IMR-90 (cell line): ENCODE results near the gene PROCA1. TPM values are rescaled to one million over a fixed set of nuclear protein-coding genes. Genes with fewer than 3 reads are reported as not detected.

ENCODE experiments used
- ATAC-seq: fragments of 200-7000 bp; cut with Tn5 transposase; 2 replicates; pipeline ENCODE4 v1.9.1; 2020; ENCODE audit warnings: low read depth, mild to moderate bottlenecking, moderate library complexity
- BruUV-seq: library from RNA; stranded (reverse); fragments of 400-500 nt; replicated peaks from 2 replicates; lab custom pipeline; 2021; lab: Mats Ljungman, UMichigan
- CTCF ChIA-PET: fragments of 300-600 bp; formaldehyde crosslinking; extraction: SDS; loops from one replicate; lab custom pipeline; 2021; ENCODE audit warnings: antibody characterized with exemption; lab: Yijun Ruan, JAX
- POLR2A ChIA-PET: fragments of 300-600 bp; sonication (Branson Sonifier 250); formaldehyde crosslinking; loops from one replicate; lab custom pipeline; 2022; ENCODE audit warnings: antibody characterized with exemption; ENCODE audit not compliant: unreplicated experiment; lab: Charles Lee
- DNase-seq: peaks from one replicate; pipeline ENCODE4 v3.0.0; 2013
- H2AFZ ChIP-seq: replicated peaks from 2 replicates; pipeline ENCODE3; 2013; ENCODE audit warnings: low read length, mild to moderate bottlenecking; ENCODE audit not compliant: poor library complexity
- H2AK5ac ChIP-seq: 2 replicates; pipeline ENCODE4 v1.6.1; 2013; ENCODE audit warnings: low read depth, low read length, inconsistent platforms
- H2AK9ac ChIP-seq: replicated peaks from 2 replicates; pipeline ENCODE3; 2013; ENCODE audit warnings: mild to moderate bottlenecking, low read depth, low read length, moderate library complexity; ENCODE audit not compliant: poor library complexity
- H2BK120ac ChIP-seq: 2 replicates; pipeline ENCODE4 v1.6.1; 2013; ENCODE audit warnings: low read depth, low read length, inconsistent platforms
- H2BK15ac ChIP-seq: 3 replicates; pipeline ENCODE4 v1.6.1; 2013; ENCODE audit warnings: low read depth, low read length, inconsistent platforms
- H2BK20ac ChIP-seq: 2 replicates; pipeline ENCODE4 v1.6.1; 2013; ENCODE audit warnings: low read depth, mild to moderate bottlenecking, inconsistent platforms, low read length, moderate library complexity
- H2BK5ac ChIP-seq: 2 replicates; pipeline ENCODE4 v1.6.1; 2013; ENCODE audit warnings: mild to moderate bottlenecking, low read depth, low read length, inconsistent platforms; ENCODE audit not compliant: poor library complexity, severe bottlenecking
- H3K14ac ChIP-seq: replicated peaks from 2 replicates; pipeline ENCODE4 v1.6.1; 2013; ENCODE audit warnings: low read depth, low read length, inconsistent platforms
- H3K18ac ChIP-seq: 2 replicates; pipeline ENCODE4 v1.6.1; 2013; ENCODE audit warnings: low read depth, low read length, control low read depth
- H3K23ac ChIP-seq: 2 replicates; pipeline ENCODE4 v1.6.1; 2013; ENCODE audit warnings: low read depth, low read length, inconsistent platforms
- H3K27ac ChIP-seq: 2 replicates; pipeline ENCODE4 v1.5.1; 2013; ENCODE audit warnings: mild to moderate bottlenecking, control low read depth, low read length; ENCODE audit not compliant: insufficient read depth
- H3K27me3 ChIP-seq: 2 replicates; pipeline ENCODE4 v1.6.1; 2013; ENCODE audit warnings: low read length; ENCODE audit not compliant: control insufficient read depth, insufficient read depth
- H3K36me3 ChIP-seq: 2 replicates; pipeline ENCODE4 v1.6.1; 2013; ENCODE audit warnings: low read length, mixed read lengths; ENCODE audit not compliant: control insufficient read depth, insufficient read depth
- H3K4ac ChIP-seq: 2 replicates; pipeline ENCODE4 v1.6.1; 2013; ENCODE audit warnings: low read depth, low read length, inconsistent platforms
- H3K4me1 ChIP-seq: 2 replicates; pipeline ENCODE4 v1.6.1; 2013; ENCODE audit warnings: low read length, mixed read lengths; ENCODE audit not compliant: control insufficient read depth, insufficient read depth
- H3K4me2 ChIP-seq: 2 replicates; pipeline ENCODE4 v1.6.1; 2013; ENCODE audit warnings: low read depth, mild to moderate bottlenecking, control low read depth, low read length, moderate library complexity
- H3K4me3 ChIP-seq: 2 replicates; pipeline ENCODE4 v1.5.1; 2013; ENCODE audit warnings: low read depth, mild to moderate bottlenecking, control low read depth, low read length, moderate library complexity; ENCODE audit not compliant: insufficient read depth
- H3K56ac ChIP-seq: 2 replicates; pipeline ENCODE4 v1.6.1; 2013; ENCODE audit warnings: low read length, inconsistent platforms; ENCODE audit not compliant: insufficient read depth; ENCODE audit errors: extremely low read depth
- H3K79me1 ChIP-seq, 2 experiments: 2 replicates each; pipeline ENCODE4 v1.6.1; 2013; ENCODE audit warnings: low read length in 2 of 2, inconsistent platforms in 1 of 2, low read depth in 1 of 2
- H3K9ac ChIP-seq: 2 replicates; pipeline ENCODE4 v1.6.1; 2013; ENCODE audit warnings: low read depth, low read length, control low read depth
- H3K9me1 ChIP-seq: 2 replicates; pipeline ENCODE4 v1.6.1; 2013; ENCODE audit warnings: low read length, inconsistent platforms; ENCODE audit not compliant: insufficient read depth
- H3K9me3 ChIP-seq: 2 replicates; pipeline ENCODE4 v1.6.1; 2013; ENCODE audit warnings: low read length; ENCODE audit not compliant: control insufficient read depth, insufficient read depth
- H4K20me1 ChIP-seq: 2 replicates; pipeline ENCODE4 v1.6.1; 2013; ENCODE audit warnings: low read length, inconsistent platforms; ENCODE audit not compliant: insufficient read depth
- H4K5ac ChIP-seq: 2 replicates; pipeline ENCODE4 v1.6.1; 2013; ENCODE audit warnings: mild to moderate bottlenecking, low read depth, low read length, control low read depth
- H4K8ac ChIP-seq, 2 experiments: 2 replicates each; pipeline ENCODE4 v1.6.1; 2013; ENCODE audit warnings: low read depth in 2 of 2, low read length in 2 of 2, control low read depth in 1 of 2, inconsistent platforms in 1 of 2
- H4K91ac ChIP-seq: 2 replicates; pipeline ENCODE4 v1.6.1; 2013; ENCODE audit warnings: low read depth, low read length, inconsistent platforms; ENCODE audit not compliant: insufficient read depth
- CEBPB ChIP-seq: IDR thresholded peaks from 2 replicates; pipeline ENCODE4 v1.6.1; 2012; ENCODE audit warnings: low read depth, low read length, improper control_type of control experiment
- CHD1 ChIP-seq: IDR thresholded peaks from 2 replicates; pipeline ENCODE4 v1.6.1; 2012; ENCODE audit warnings: low read depth, low read length, improper control_type of control experiment
- MAFK ChIP-seq: IDR thresholded peaks from 2 replicates; pipeline ENCODE4 v1.6.1; 2012; ENCODE audit warnings: low read depth, low read length, improper control_type of control experiment
- MAZ ChIP-seq: IDR thresholded peaks from 2 replicates; pipeline ENCODE4 v1.6.1; 2012; ENCODE audit warnings: low read depth, mild to moderate bottlenecking, low read length, improper control_type of control experiment, moderate library complexity, borderline replicate concordance
- MXI1 ChIP-seq: IDR thresholded peaks from 2 replicates; pipeline ENCODE4 v1.6.1; 2012; ENCODE audit warnings: low read depth, mild to moderate bottlenecking, low read length, moderate library complexity, borderline replicate concordance
- NFE2L2 ChIP-seq: fragments of 150-350 bp; IDR thresholded peaks from 2 replicates; pipeline ENCODE4 v1.6.1; 2016; ENCODE audit warnings: low read depth, mild to moderate bottlenecking, low read length
- POLR2A ChIP-seq: IDR thresholded peaks from 2 replicates; pipeline ENCODE4 v1.6.1; 2012; ENCODE audit warnings: mild to moderate bottlenecking, low read depth, low read length
- RAD21 ChIP-seq: IDR thresholded peaks from 2 replicates; pipeline ENCODE4 v1.6.1; 2012; ENCODE audit warnings: low read length, improper control_type of control experiment
- RCOR1 ChIP-seq: IDR thresholded peaks from 2 replicates; pipeline ENCODE4 v1.6.1; 2012; ENCODE audit warnings: mild to moderate bottlenecking, low read length, improper control_type of control experiment; ENCODE audit not compliant: insufficient replicate concordance
- RFX5 ChIP-seq: IDR thresholded peaks from 2 replicates; pipeline ENCODE4 v1.8.0; 2012; ENCODE audit warnings: low read depth, mild to moderate bottlenecking, low read length, moderate library complexity
- SMC3 ChIP-seq: fragments of 150-350 bp; IDR thresholded peaks from 2 replicates; pipeline ENCODE4 v1.6.1; 2016; ENCODE audit warnings: low read depth, mild to moderate bottlenecking, antibody characterized with exemption, low read length, moderate library complexity
- USF2 ChIP-seq: fragments of 150-350 bp; IDR thresholded peaks from 2 replicates; pipeline ENCODE4 v1.6.1; 2017; ENCODE audit warnings: mild to moderate bottlenecking, antibody characterized with exemption, low read length, low read depth
- WGBS, 2 experiments: methylation state at CpG; one replicate each; pipeline versions ENCODE4 v1.1.5 to v1.1.7; 2013; ENCODE audit warnings: missing lambda C conversion rate in 2 of 2; ENCODE audit not compliant: insufficient read length in 1 of 2; ENCODE audit errors: extremely low coverage in 2 of 2; 5-methylcytosine and 5-hydroxymethylcytosine counted together
- dilution Hi-C: fragments of 300-500 bp; cut with HindIII; formaldehyde crosslinking; loops from one replicate; pipeline ENCODE4 v1.14.3; 2018; ENCODE audit warnings: low sequenced_read_pairs; ENCODE audit not compliant: unreplicated experiment
- in situ Hi-C: fragments of 300-500 bp; cut with MboI; formaldehyde crosslinking; loops from 3 replicates; pipeline ENCODE4 v1.14.3; 2019; ENCODE audit warnings: low sequenced_read_pairs, inconsistent platforms, mixed read lengths
- intact Hi-C: fragments of 100-400 bp; cut with micrococcal nuclease; formaldehyde crosslinking; loops from 2 replicates; pipeline ENCODE4 v1.10.0; 2022
- polyA plus RNA-seq, 3 experiments: library from polyadenylated mRNA; depleted of rRNA; stranded (reverse); fragments of >200 nt; gene quantifications; 2 replicates each; pipeline ENCODE4 v1.2.3, GENCODE V29; 2012; ENCODE audit warnings: low replicate concordance in 1 of 3
- total RNA-seq: library from RNA; depleted of rRNA; stranded (reverse); fragments of >200 nt; gene quantifications from 2 replicates; pipeline ENCODE4 v1.2.3, GENCODE V29; 2012
- TF ChIP-seq, protein P1 (sequence below): conservative IDR thresholded peaks from 2 replicates; pipeline ENCODE4 v1.5.1; 2012; ENCODE audit warnings: mild to moderate bottlenecking, low read depth, low read length, improper control_type of control experiment

Gene PROCA1
- total and polyA plus RNA-seq, 2 of the 4 experiments (the other 2 are of a cell fraction): 0.36 to 1.7 TPM

DNA sequence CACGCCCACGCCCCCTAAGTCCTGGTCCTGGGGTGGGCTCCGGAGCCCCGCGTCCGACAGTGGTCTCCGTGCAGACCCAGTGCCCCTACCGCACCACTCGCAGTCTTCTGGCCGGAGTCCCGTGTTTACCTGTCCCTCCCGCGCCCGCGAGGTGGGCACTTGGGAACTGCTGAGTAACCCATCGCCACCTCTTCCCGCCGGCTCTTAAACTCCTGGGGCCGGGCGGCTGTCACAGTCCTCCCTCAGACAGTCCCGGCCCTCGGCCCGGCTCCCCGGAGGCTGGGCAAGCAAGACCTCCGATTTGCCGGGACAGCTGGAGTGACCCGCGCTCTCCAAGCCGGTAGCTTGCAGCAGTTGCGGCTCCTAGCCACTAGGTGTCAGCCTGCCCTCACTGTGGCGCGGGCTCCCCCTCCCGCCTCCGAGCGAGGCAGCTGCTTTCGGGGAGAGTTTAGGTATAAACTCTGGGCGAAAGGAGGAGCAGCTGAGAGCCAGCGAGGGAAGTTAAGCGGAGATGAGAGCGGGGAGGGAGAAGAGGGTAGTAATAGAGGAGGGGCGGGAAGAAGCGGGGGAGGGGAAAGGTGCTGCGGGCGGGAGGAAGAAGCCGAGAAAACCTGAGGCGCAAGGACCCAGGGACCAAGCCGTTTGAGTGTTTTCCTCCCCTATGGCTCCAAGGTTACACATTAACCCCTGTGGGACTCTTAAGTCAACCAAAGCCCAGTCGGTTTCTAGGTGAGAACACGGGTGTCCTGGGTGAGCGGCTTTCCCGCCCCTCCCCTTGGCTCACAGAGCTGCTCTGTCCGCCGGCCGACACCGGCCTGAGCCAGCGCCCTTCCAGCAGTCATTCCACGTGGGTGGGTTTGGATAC lies 15.2 kb upstream of the PROCA1 start:
- Histone ChIP-seq H3K4me2 (peak overlapping the region; percentile 82), H2BK120ac (0 out of 2 replicates have a peak overlapping the region, but pooled peaks have one; percentile 23), H3K9me1 (no peaks in the 10 kb centered on the region), H3K27ac (peak overlapping the region; percentile 61), H3K9me3 (no peaks in the 10 kb centered on the region), H2AK9ac (peak overlapping the region; percentile 94), H2BK20ac (no peak overlapping the region), H4K20me1 (peaks cover 32% of the 10 kb centered on the region), H3K14ac (0 out of 2 replicates have a peak overlapping the region, but pooled peaks have one; percentile 43), H3K4me1 (peaks cover 12% of the 10 kb centered on the region), H4K8ac (peak overlapping the region; percentile 44 to 59; a peak in 2 of 4 replicates), H3K56ac (0 out of 2 replicates have a peak overlapping the region, but pooled peaks have one; percentile 29), H2AFZ (peak overlapping the region; percentile 96), H3K4ac (peak overlapping the region; percentile 55), H3K23ac (peak overlapping the region; percentile 79), H3K36me3 (peaks cover 27% of the 10 kb centered on the region), H3K18ac (no peak overlapping the region), H3K79me1 (peaks cover 10 to 38% of the 10 kb centered on the region in 2 experiments; a peak in 3 of 4 replicates), H2BK5ac (peak overlapping the region; percentile 22), H4K5ac (no peak overlapping the region), H2AK5ac (peak overlapping the region; percentile 13; the same call in 1 of the 2 replicates), H3K27me3 (no peaks in the 10 kb centered on the region), H2BK15ac (no peak overlapping the region), H3K4me3 (peak overlapping the region; percentile 71), H3K9ac (peak overlapping the region; percentile 52), H4K91ac (peak overlapping the region; percentile 52; the same call in 1 of the 2 replicates)
- BruUV-seq: no TSS peak
- peak; percentile 63 for ATAC-seq
- CTCF ChIA-PET: interaction anchor here (0.6 to 4.0 kb wide), 30 partner anchors 8 to 530 kb away, joined by 3 to 60 read pairs (median 5); partner anchors contain the start of genes BLTP2, FLOT2 and TRAF4
- dilution Hi-C loops: no loop called here
- intact Hi-C loops: loop anchor here (1.0 to 2.0 kb wide), 4 partner anchors 23 to 384 kb away; no protein-coding TSS in a partner anchor
- 0% methylated on average over 25 of the region's 57 CpGs; no CpG with 5 or more reads in 1 of the 2 experiments for WGBS, 2 experiments
- in situ Hi-C loops: no loop called here
- POLR2A ChIA-PET: interaction anchor here (0.6 to 1.2 kb wide), 6 partner anchors 17 to 223 kb away, joined by 3 to 6 read pairs (median 3); partner anchors contain the start of gene TRAF4
- DNase-seq: peak; percentile 90
- no peak for TF ChIP-seq USF2
- TF ChIP-seq CEBPB: no peak
- peak; percentile 62 for TF ChIP-seq POLR2A
- peak; percentile 100 for TF ChIP-seq RAD21
- TF ChIP-seq MAFK: no peak
- TF ChIP-seq, protein P1, sequence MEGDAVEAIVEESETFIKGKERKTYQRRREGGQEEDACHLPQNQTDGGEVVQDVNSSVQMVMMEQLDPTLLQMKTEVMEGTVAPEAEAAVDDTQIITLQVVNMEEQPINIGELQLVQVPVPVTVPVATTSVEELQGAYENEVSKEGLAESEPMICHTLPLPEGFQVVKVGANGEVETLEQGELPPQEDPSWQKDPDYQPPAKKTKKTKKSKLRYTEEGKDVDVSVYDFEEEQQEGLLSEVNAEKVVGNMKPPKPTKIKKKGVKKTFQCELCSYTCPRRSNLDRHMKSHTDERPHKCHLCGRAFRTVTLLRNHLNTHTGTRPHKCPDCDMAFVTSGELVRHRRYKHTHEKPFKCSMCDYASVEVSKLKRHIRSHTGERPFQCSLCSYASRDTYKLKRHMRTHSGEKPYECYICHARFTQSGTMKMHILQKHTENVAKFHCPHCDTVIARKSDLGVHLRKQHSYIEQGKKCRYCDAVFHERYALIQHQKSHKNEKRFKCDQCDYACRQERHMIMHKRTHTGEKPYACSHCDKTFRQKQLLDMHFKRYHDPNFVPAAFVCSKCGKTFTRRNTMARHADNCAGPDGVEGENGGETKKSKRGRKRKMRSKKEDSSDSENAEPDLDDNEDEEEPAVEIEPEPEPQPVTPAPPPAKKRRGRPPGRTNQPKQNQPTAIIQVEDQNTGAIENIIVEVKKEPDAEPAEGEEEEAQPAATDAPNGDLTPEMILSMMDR: peak; percentile 99
- peak; percentile 39 for TF ChIP-seq RCOR1
- TF ChIP-seq MXI1: peak; percentile 72; the same call in 1 of the 2 replicates
- peak; percentile 98 for TF ChIP-seq MAZ
- TF ChIP-seq RFX5: no peak
- peak; percentile 85 for TF ChIP-seq CHD1
- peak; percentile 85 for TF ChIP-seq SMC3
- TF ChIP-seq NFE2L2: no peak
